Tibial nerve (tissue), 4 donors: Measurements from ENCODE around the gene SYNRG. TPM values are rescaled to one million over a fixed set of nuclear protein-coding genes. Genes with fewer than 3 reads are reported as not detected.

Experiments
- DNase-seq, 2 donors: peaks; one replicate each; pipeline ENCODE4 v3.0.0-alpha.2; 2019; ENCODE audit warnings: low spot score in 2 of 2
- H3K27ac ChIP-seq, 4 donors: fragments of 200-600 bp; sonication (generic) in 3 of 4; one replicate each; pipeline ENCODE4 v1.5.1; 2017 to 2019; ENCODE audit warnings: mild to moderate bottlenecking in 1 of 4
- H3K27me3 ChIP-seq, 2 donors: fragments of 200-600 bp; sonication (generic) in 1 of 2; one replicate each; pipeline versions ENCODE4 v1.5.1 to v1.6.0; 2017 to 2019
- H3K36me3 ChIP-seq, 3 donors: fragments of 200-600 bp; sonication (generic); one replicate each; pipeline ENCODE4 v1.5.1; 2018 to 2019
- H3K4me1 ChIP-seq, 4 donors: fragments of 200-600 bp; sonication (generic) in 3 of 4; one replicate each; pipeline ENCODE4 v1.5.1; 2017 to 2019
- H3K4me3 ChIP-seq, 4 donors: fragments of 200-600 bp; sonication (generic) in 3 of 4; one replicate each; pipeline ENCODE4 v1.5.1; 2017 to 2019; ENCODE audit warnings: mild to moderate bottlenecking in 1 of 4, moderate library complexity in 1 of 4
- H3K9me3 ChIP-seq, 4 donors: fragments of 200-600 bp; sonication (generic) in 3 of 4; one replicate each; pipeline ENCODE4 v1.5.1; 2017 to 2019
- CTCF ChIP-seq, 5 experiments: fragments of 200-600 bp in 3 of 5; fragments of 450-650 bp in 2 of 5; sonication (generic) in 3 of 5; IDR thresholded peaks; one replicate each; pipeline ENCODE4 v1.5.1; 2016 to 2019; ENCODE audit warnings: antibody characterized with exemption in 5 of 5, mild to moderate bottlenecking in 3 of 5, moderate library complexity in 2 of 5
- EP300 ChIP-seq, 2 donors: sonication (generic); formaldehyde crosslinking; IDR thresholded peaks; one replicate each; pipeline ENCODE4 v1.6.1; 2017; ENCODE audit warnings: antibody characterized with exemption in 2 of 2, mild to moderate bottlenecking in 1 of 2
- POLR2A ChIP-seq, 2 donors: fragments of 450-650 bp; IDR thresholded peaks; one replicate each; pipeline ENCODE4 v1.6.1; 2017; ENCODE audit warnings: antibody characterized with exemption in 2 of 2, mild to moderate bottlenecking in 2 of 2, moderate library complexity in 2 of 2
- WGBS, 2 donors: methylation state at CpG; one replicate each; pipeline ENCODE4 v1.1.5; 2018; 5-methylcytosine and 5-hydroxymethylcytosine counted together
- total RNA-seq, 4 donors: library from RNA; depleted of rRNA; stranded (reverse); fragments of >200 nt; gene quantifications; one replicate each; pipeline ENCODE4 v1.1.0, GENCODE V29; 2016

Gene SYNRG
- total RNA-seq, 4 donors from 2014 or later: 26.8 to 42.3 (median 31.1) TPM

- peaks cover 0 to 31% of the 10 kb centered on the region in 2 donors for H3K27me3 ChIP-seq
Measured at GRCh38 chr17:37648555-37648954, 39.3 kb upstream of the SYNRG start.

DNA sequence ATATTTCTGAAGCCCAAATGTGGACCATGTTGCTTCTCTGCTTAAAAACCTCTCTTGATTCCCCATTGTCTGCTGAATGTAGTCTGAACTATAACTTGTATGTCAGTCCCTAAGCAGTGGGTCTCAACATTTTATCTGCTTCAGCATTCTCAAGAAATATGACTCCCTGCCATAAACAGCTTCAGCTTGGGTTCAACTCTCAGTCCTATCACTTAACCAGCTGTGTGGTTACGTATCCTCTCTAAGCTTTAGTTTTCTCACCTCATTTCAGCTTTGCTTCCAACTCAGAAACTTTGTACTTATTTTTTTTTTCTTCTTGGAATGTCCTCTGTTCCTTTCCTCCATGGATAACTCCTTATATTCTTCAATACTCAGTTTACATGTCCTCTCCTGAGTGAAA lies 38.6 kb upstream of the SYNRG start:
- 50 to 69% methylated on average over 1 of the region's 1 CpG for WGBS, 2 donors
- H3K4me1 ChIP-seq: peaks cover 0 to 8% (median 0%) of the 10 kb centered on the region in 4 donors
- H3K27me3 ChIP-seq: peaks cover 0 to 27% of the 10 kb centered on the region in 2 donors
- TF ChIP-seq CTCF (IDR thresholded peaks at IDR 0.05) (no peak), EP300 (IDR thresholded peaks at IDR 0.05) (no peak), POLR2A (IDR thresholded peaks at IDR 0.05) (no peak)
- H3K4me3 ChIP-seq: no peak overlapping the region
- no peaks in the 10 kb centered on the region for H3K36me3 ChIP-seq
- H3K9me3 ChIP-seq: no peaks in the 10 kb centered on the region
- no peak overlapping the region for H3K27ac ChIP-seq
- no peak for DNase-seq

More at GRCh38 chr17:37648555-37648954, 39.3 kb upstream of the SYNRG start:
- Histone ChIP-seq H3K4me3 (no peak overlapping the region), H3K27ac (no peak overlapping the region), H3K9me3 (no peaks in the 10 kb centered on the region), H3K4me1 (peaks cover 0 to 7% (median 0%) of the 10 kb centered on the region in 4 donors), H3K36me3 (no peaks in the 10 kb centered on the region)
- TF ChIP-seq POLR2A (IDR thresholded peaks at IDR 0.05): no peak
- no peak for TF ChIP-seq EP300 (IDR thresholded peaks at IDR 0.05)
- TF ChIP-seq CTCF (IDR thresholded peaks at IDR 0.05): no peak
- 29 to 33% methylated on average over 2 of the region's 2 CpGs for WGBS, 2 donors
- DNase-seq: no peak

DNA sequence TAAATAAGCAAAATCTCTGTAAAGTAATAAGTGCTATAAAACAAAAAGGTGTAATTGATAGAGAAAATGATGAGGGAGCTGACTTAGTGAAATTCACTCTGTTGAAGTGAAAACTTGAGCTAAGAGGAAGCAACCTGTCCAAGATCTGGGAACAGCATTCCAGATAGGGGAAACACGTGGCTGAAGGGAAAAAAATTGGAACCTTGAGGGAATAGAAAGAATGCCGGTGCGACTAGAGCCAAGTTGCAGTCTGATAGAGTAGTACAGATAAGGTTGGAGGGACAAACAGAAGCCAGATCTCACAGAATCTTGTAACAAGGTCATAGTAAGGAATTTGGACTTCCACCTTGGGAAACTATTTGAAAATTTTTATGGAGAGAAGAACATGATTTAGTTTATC lies 34.7 kb upstream of the SYNRG start:
- H3K9me3 ChIP-seq: no peaks in the 10 kb centered on the region
- 14 to 27% methylated on average over 3 of the region's 3 CpGs for WGBS, 2 donors
- H3K4me1 ChIP-seq: peaks cover 0 to 42% (median 6%) of the 10 kb centered on the region in 4 donors
- H3K27ac ChIP-seq: peak overlapping the region in 2 of 4 donors; percentile 85 to 90
- no peak for TF ChIP-seq CTCF (IDR thresholded peaks at IDR 0.05)
- no peak for TF ChIP-seq EP300 (IDR thresholded peaks at IDR 0.05)
- no peak for TF ChIP-seq POLR2A (IDR thresholded peaks at IDR 0.05)
- peaks cover 0 to 6% of the 10 kb centered on the region in 2 donors for H3K27me3 ChIP-seq
- peak overlapping the region; percentile 61 to 87 (median 78) for H3K4me3 ChIP-seq
- no peak for DNase-seq
- H3K36me3 ChIP-seq: peaks cover 0 to 26% (median 0%) of the 10 kb centered on the region in 3 donors

DNA sequence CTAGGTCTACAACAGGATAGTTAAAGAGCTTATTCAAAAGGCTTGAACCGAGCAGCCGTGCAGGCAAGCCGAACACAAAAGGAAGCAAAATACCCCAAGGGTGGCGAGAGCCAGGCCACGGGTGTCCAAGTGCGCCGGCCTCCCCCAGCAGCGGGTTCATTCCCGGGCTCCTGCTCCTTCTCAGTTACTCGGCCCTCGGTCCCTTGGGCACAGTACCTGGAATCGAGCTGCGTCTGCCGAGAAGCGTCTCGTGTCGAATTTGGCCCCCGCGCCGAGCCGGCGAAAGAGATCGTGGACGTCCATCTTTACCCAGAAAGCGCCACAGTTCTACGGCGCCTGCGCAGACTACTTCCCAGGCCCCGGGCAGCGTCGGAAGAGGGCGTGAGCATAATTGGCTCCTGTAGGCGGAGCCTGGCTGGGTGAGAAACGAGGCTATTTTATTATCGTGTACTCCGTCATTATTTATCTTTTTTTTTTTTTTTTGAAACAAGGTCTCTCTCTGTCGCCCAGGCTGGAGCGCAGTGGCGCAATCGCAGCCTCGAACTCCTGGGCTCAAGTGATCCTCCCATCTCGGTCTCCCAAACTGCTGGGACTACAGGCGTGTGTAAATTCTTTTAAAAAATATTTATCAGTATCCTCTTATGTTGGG lies 34.0 kb upstream of the SYNRG start, which contains the start of gene DDX52:
Gene DDX52, minus strand, starts transcription at position 329 of the 649 bp plus-strand sequence. Its CDS starts 26 bp downstream, at position 303.
- Histone ChIP-seq H3K9me3 (no peaks in the 10 kb centered on the region), H3K27ac (peak within 1 kb of the TSS; percentile 76 to 93 (median 88)), H3K4me1 (peaks cover 0 to 42% (median 6%) of the 10 kb centered on the region in 4 donors), H3K4me3 (peak within 1 kb of the TSS; percentile 61 to 87 (median 78)), H3K27me3 (peaks cover 0 to 6% of the 10 kb centered on the region in 2 donors), H3K36me3 (peaks cover 0 to 30% (median 0%) of the 10 kb centered on the region in 3 donors)
- 0 to 1% methylated on average over 39 to 43 of the region's 43 CpGs for WGBS, 2 donors
- peak; percentile 82 to 88 for DNase-seq
- peak; percentile 81 to 87 for TF ChIP-seq EP300 (IDR thresholded peaks at IDR 0.05)
- TF ChIP-seq POLR2A (IDR thresholded peaks at IDR 0.05): peak in 1 of 2 donors; percentile 53
- peak in 1 of 5 experiments; percentile 16 for TF ChIP-seq CTCF (IDR thresholded peaks at IDR 0.05)

- peaks cover 0 to 35% (median 0%) of the 10 kb centered on the region in 3 donors for H3K36me3 ChIP-seq
- no peaks in the 10 kb centered on the region for H3K9me3 ChIP-seq
- peaks cover 0 to 6% of the 10 kb centered on the region in 2 donors for H3K27me3 ChIP-seq
- H3K4me1 ChIP-seq: peaks cover 0 to 42% (median 6%) of the 10 kb centered on the region in 4 donors
- H3K27ac ChIP-seq: peak overlapping the region; percentile 76 to 93 (median 88)
- DNase-seq: no peak
- 0 to 1% methylated on average over 7 of the region's 7 CpGs for WGBS, 2 donors
- peak overlapping the region; percentile 61 to 87 (median 78) for H3K4me3 ChIP-seq
- TF ChIP-seq EP300 (IDR thresholded peaks at IDR 0.05) (no peak), POLR2A (IDR thresholded peaks at IDR 0.05) (no peak), CTCF (IDR thresholded peaks at IDR 0.05) (no peak)
Measured at GRCh38 chr17:37642681-37643080, 33.5 kb upstream of the SYNRG start.
